Karpas-422 (cell line): ENCODE data around the gene RASA2. TPM values are rescaled to one million over a fixed set of nuclear protein-coding genes. Genes with fewer than 3 reads are reported as not detected.
A peak's percentile ranks its signal among the peaks of the same experiment; 100 is the strongest.

Experiments
- DNase-seq: peaks from one replicate; pipeline ENCODE4 v3.0.0-alpha.2; 2015
- H2AFZ ChIP-seq: fragments of 200-600 bp; sonication (generic); 2 replicates; pipeline ENCODE4 v1.6.1; 2014; ENCODE audit warnings: antibody characterized with exemption, low read length, mixed read lengths
- H3K27ac ChIP-seq: fragments of 200-600 bp; sonication (generic); 2 replicates; pipeline ENCODE4 v1.5.1; 2014; ENCODE audit warnings: mild to moderate bottlenecking, low read length, moderate library complexity
- H3K27me3 ChIP-seq: fragments of 200-600 bp; sonication (generic); 2 replicates; pipeline ENCODE4 v1.6.1; 2014; ENCODE audit warnings: low read length, mixed read lengths
- H3K36me3 ChIP-seq: fragments of 200-600 bp; sonication (generic); 2 replicates; pipeline ENCODE4 v1.6.1; 2014; ENCODE audit warnings: low read length, mixed read lengths; ENCODE audit not compliant: insufficient read depth
- H3K4me1 ChIP-seq: fragments of 200-600 bp; sonication (generic); 2 replicates; pipeline ENCODE4 v1.6.1; 2014; ENCODE audit warnings: mild to moderate bottlenecking, low read length, mixed read lengths
- H3K4me2 ChIP-seq: fragments of 200-600 bp; sonication (generic); 2 replicates; pipeline ENCODE4 v1.6.1; 2014; ENCODE audit warnings: low read length, low read depth, mild to moderate bottlenecking; ENCODE audit not compliant: poor library complexity, severe bottlenecking
- H3K4me3 ChIP-seq: fragments of 200-600 bp; sonication (generic); 2 replicates; pipeline ENCODE4 v1.5.1; 2014; ENCODE audit warnings: mild to moderate bottlenecking, antibody characterized with exemption, low read length, mixed read lengths
- H3K79me2 ChIP-seq: fragments of 200-600 bp; sonication (generic); 2 replicates; pipeline ENCODE4 v1.6.1; 2014; ENCODE audit warnings: mild to moderate bottlenecking, low read length, mixed read lengths
- H3K9ac ChIP-seq: fragments of 200-600 bp; sonication (generic); 2 replicates; pipeline ENCODE4 v1.6.0; 2014; ENCODE audit warnings: low read length
- H3K9me2 ChIP-seq: fragments of 200-600 bp; sonication (generic), shearing (Covaris generic); replicated peaks from 2 replicates; pipeline ENCODE4 v1.6.0; 2014; ENCODE audit warnings: mild to moderate bottlenecking, low read length, moderate library complexity; ENCODE audit not compliant: insufficient read depth
- H3K9me3 ChIP-seq: fragments of 300-700, 200-600 bp; sonication (generic); 2 replicates; pipeline ENCODE4 v1.6.1; 2014; ENCODE audit warnings: low read length, mixed read lengths
- H4K20me1 ChIP-seq: fragments of 200-600 bp; sonication (generic); 2 replicates; pipeline ENCODE4 v1.6.1; 2014; ENCODE audit warnings: mild to moderate bottlenecking, antibody characterized with exemption, low read length, low read depth; ENCODE audit not compliant: insufficient read depth
- total RNA-seq: library from RNA; depleted of rRNA; stranded (reverse); fragments of >200 nt; shearing (Covaris generic); gene quantifications from 2 replicates; pipeline ENCODE4 v1.2.3, GENCODE V29; 2014; ENCODE audit warnings: low replicate concordance

The RASA2 gene
- total RNA-seq, 1 experiment from 2014 or later: 27.1 TPM

GRCh38 chr3:141445990-141446389 lies 40.8 kb upstream of the RASA2 start:
- H3K27me3 ChIP-seq: no peaks in the 10 kb centered on the region
- no peak overlapping the region for H2AFZ ChIP-seq
- no peaks in the 10 kb centered on the region for H3K9me3 ChIP-seq
- H4K20me1 ChIP-seq: no peaks in the 10 kb centered on the region
- no peak overlapping the region for H3K4me3 ChIP-seq
- H3K9me2 ChIP-seq: no peaks in the 10 kb centered on the region
- no peak overlapping the region for H3K9ac ChIP-seq
- peaks cover 3% of the 10 kb centered on the region for H3K4me1 ChIP-seq
- H3K27ac ChIP-seq: no peak overlapping the region
- H3K79me2 ChIP-seq: no peaks in the 10 kb centered on the region
- no peak overlapping the region for H3K4me2 ChIP-seq
- DNase-seq: no peak
- 0 out of 2 replicates have a peak, but pooled peaks cover 6% of the 10 kb centered on the region for H3K36me3 ChIP-seq

GRCh38 chr3:141446737-141447136 lies 40.1 kb upstream of the RASA2 start:
- no peak for DNase-seq
- Histone ChIP-seq H3K9me3 (no peaks in the 10 kb centered on the region), H2AFZ (no peak overlapping the region), H3K4me1 (no peaks in the 10 kb centered on the region), H3K9ac (no peak overlapping the region), H3K9me2 (no peaks in the 10 kb centered on the region), H3K27ac (no peak overlapping the region), H3K36me3 (0 out of 2 replicates have a peak, but pooled peaks cover 6% of the 10 kb centered on the region), H3K27me3 (no peaks in the 10 kb centered on the region), H3K4me3 (no peak overlapping the region), H3K4me2 (no peak overlapping the region), H4K20me1 (no peaks in the 10 kb centered on the region), H3K79me2 (no peaks in the 10 kb centered on the region)

GRCh38 chr3:141447383-141447782 lies 39.4 kb upstream of the RASA2 start:
- no peak for DNase-seq
- Histone ChIP-seq H2AFZ (no peak overlapping the region), H3K4me3 (no peak overlapping the region), H3K79me2 (no peaks in the 10 kb centered on the region), H3K4me2 (no peak overlapping the region), H3K4me1 (peaks cover 5% of the 10 kb centered on the region; the same call in 1 of the 2 replicates), H3K36me3 (0 out of 2 replicates have a peak, but pooled peaks cover 6% of the 10 kb centered on the region), H3K9me3 (no peaks in the 10 kb centered on the region), H3K27me3 (no peaks in the 10 kb centered on the region), H3K9ac (no peak overlapping the region), H4K20me1 (no peaks in the 10 kb centered on the region), H3K27ac (no peak overlapping the region), H3K9me2 (no peaks in the 10 kb centered on the region)

GRCh38 chr3:141448606-141449220 lies 38.1 kb upstream of the RASA2 start:
- DNase-seq: no peak
- H3K4me3 ChIP-seq: no peak overlapping the region

GRCh38 chr3:141449424-141449823 lies 37.4 kb upstream of the RASA2 start:
- Histone ChIP-seq H3K9me2 (no peaks in the 10 kb centered on the region), H3K4me3 (no peak overlapping the region), H4K20me1 (no peaks in the 10 kb centered on the region), H3K36me3 (no peaks in the 10 kb centered on the region), H3K27me3 (no peaks in the 10 kb centered on the region), H3K4me2 (no peak overlapping the region), H3K9ac (no peak overlapping the region), H3K9me3 (no peaks in the 10 kb centered on the region), H3K4me1 (peaks cover 7% of the 10 kb centered on the region; the same call in 1 of the 2 replicates), H3K79me2 (no peaks in the 10 kb centered on the region), H2AFZ (no peak overlapping the region), H3K27ac (no peak overlapping the region)
- no peak for DNase-seq

More at GRCh38 chr3:141448606-141449220, 38.1 kb upstream of the RASA2 start:
- Histone ChIP-seq H3K27ac (no peak overlapping the region), H3K27me3 (no peaks in the 10 kb centered on the region), H3K4me2 (no peak overlapping the region), H3K9ac (no peak overlapping the region), H3K79me2 (no peaks in the 10 kb centered on the region), H4K20me1 (no peaks in the 10 kb centered on the region), H3K4me1 (peaks cover 5% of the 10 kb centered on the region; the same call in 1 of the 2 replicates), H2AFZ (no peak overlapping the region), H3K9me2 (no peaks in the 10 kb centered on the region), H3K36me3 (0 out of 2 replicates have a peak, but pooled peaks cover under 1% of the 10 kb centered on the region), H3K9me3 (no peaks in the 10 kb centered on the region)

GRCh38 chr3:141450727-141451375 lies 36.0 kb upstream of the RASA2 start:
- no peaks in the 10 kb centered on the region for H3K27me3 ChIP-seq
- no peak for DNase-seq
- no peak overlapping the region for H3K9ac ChIP-seq
- H3K4me1 ChIP-seq: peaks cover 11% of the 10 kb centered on the region; the same call in 1 of the 2 replicates
- H3K27ac ChIP-seq: no peak overlapping the region
- H2AFZ ChIP-seq: no peak overlapping the region
- no peaks in the 10 kb centered on the region for H4K20me1 ChIP-seq
- no peak overlapping the region for H3K4me3 ChIP-seq
- H3K79me2 ChIP-seq: no peaks in the 10 kb centered on the region
- no peaks in the 10 kb centered on the region for H3K36me3 ChIP-seq
- H3K9me3 ChIP-seq: no peaks in the 10 kb centered on the region
- H3K4me2 ChIP-seq: no peak overlapping the region
- no peaks in the 10 kb centered on the region for H3K9me2 ChIP-seq

GRCh38 chr3:141452045-141452444 lies 34.8 kb upstream of the RASA2 start:
- DNase-seq: peak; percentile 88
- Histone ChIP-seq H3K4me2 (no peak overlapping the region), H4K20me1 (no peaks in the 10 kb centered on the region), H3K79me2 (no peaks in the 10 kb centered on the region), H3K9me3 (no peaks in the 10 kb centered on the region), H3K27me3 (no peaks in the 10 kb centered on the region), H3K36me3 (no peaks in the 10 kb centered on the region), H3K9me2 (no peaks in the 10 kb centered on the region), H3K4me1 (peaks cover 11% of the 10 kb centered on the region; the same call in 1 of the 2 replicates), H3K9ac (no peak overlapping the region; the same call in 1 of the 2 replicates), H2AFZ (peak overlapping the region; percentile 74), H3K4me3 (no peak overlapping the region), H3K27ac (no peak overlapping the region)

GRCh38 chr3:141452773-141453172 lies 34.1 kb upstream of the RASA2 start:
- Histone ChIP-seq H3K27ac (no peak overlapping the region), H2AFZ (peak overlapping the region; percentile 74; the same call in 1 of the 2 replicates)

More at GRCh38 chr3:141452773-141453172, 34.1 kb upstream of the RASA2 start:
- H3K9me3 ChIP-seq: no peaks in the 10 kb centered on the region
- H3K79me2 ChIP-seq: no peaks in the 10 kb centered on the region
- H4K20me1 ChIP-seq: no peaks in the 10 kb centered on the region
- peaks cover 11% of the 10 kb centered on the region; the same call in 1 of the 2 replicates for H3K4me1 ChIP-seq
- H3K27me3 ChIP-seq: no peaks in the 10 kb centered on the region
- no peak overlapping the region for H3K4me3 ChIP-seq
- DNase-seq: no peak
- H3K4me2 ChIP-seq: no peak overlapping the region
- H3K9ac ChIP-seq: no peak overlapping the region
- H3K36me3 ChIP-seq: no peaks in the 10 kb centered on the region
- H3K9me2 ChIP-seq: no peaks in the 10 kb centered on the region
